NCI-H146 treated with DMSO at 0.1 percent for 48 hours (cell line): Measurements from ENCODE around the gene DTNA.
A peak's percentile ranks its signal among the peaks of the same experiment; 100 is the strongest.

Experiments used
- DNase-seq: peaks from one replicate; lab custom pipeline; 2025; ENCODE audit not compliant: unreplicated experiment; lab: John Stamatoyannopoulos, UW

DTNA gene

GRCh38 chr18:34767601-34768027, 57.5 kb downstream of the DTNA start:
- no peak for DNase-seq

- DNase-seq = no peak
These were observed 61.9 kb downstream of the DTNA start for GRCh38 chr18:34771958-34772357.

- no peak for DNase-seq
These were observed 62.8 kb downstream of the DTNA start for GRCh38 chr18:34772887-34773286.

- no peak for DNase-seq
These were observed 63.3 kb downstream of the DTNA start for GRCh38 chr18:34773378-34773777.

GRCh38 chr18:34773961-34774766, 64.1 kb downstream of the DTNA start:
- DNase-seq = no peak

GRCh38 chr18:34775461-34775860, 65.4 kb downstream of the DTNA start:
- DNase-seq = no peak

- DNase-seq = no peak
These were observed 69.0 kb downstream of the DTNA start for GRCh38 chr18:34779112-34779511.

- DNase-seq = peak; percentile 39
These were observed 70.8 kb downstream of the DTNA start for GRCh38 chr18:34780856-34781255.

GRCh38 chr18:34783501-34783900, 73.4 kb downstream of the DTNA start:
- DNase-seq = no peak

- DNase-seq = no peak
These were observed 76.2 kb downstream of the DTNA start for GRCh38 chr18:34786162-34786741.

- DNase-seq = peak; percentile 82
These were observed 77.9 kb downstream of the DTNA start for GRCh38 chr18:34787931-34788532.

- no peak for DNase-seq
These were observed 79.8 kb downstream of the DTNA start for GRCh38 chr18:34789768-34790344.

GRCh38 chr18:34794348-34794747, 84.2 kb downstream of the DTNA start:
- no peak for DNase-seq

GRCh38 chr18:34795070-34795732, 85.1 kb downstream of the DTNA start:
- no peak for DNase-seq

GRCh38 chr18:34796035-34796657, 86.0 kb downstream of the DTNA start:
- no peak for DNase-seq

- no peak for DNase-seq
These were observed 89.2 kb downstream of the DTNA start for GRCh38 chr18:34799291-34799690.

GRCh38 chr18:34800381-34800780, 90.3 kb downstream of the DTNA start:
- no peak for DNase-seq

GRCh38 chr18:34801774-34802173, 91.7 kb downstream of the DTNA start:
- DNase-seq = no peak

- no peak for DNase-seq
These were observed 92.9 kb downstream of the DTNA start for GRCh38 chr18:34802959-34803358.

GRCh38 chr18:34803877-34804400, 93.8 kb downstream of the DTNA start:
- no peak for DNase-seq
